GM18511 (cell line): Measurements from ENCODE around the gene PROB1.
"Not testable (repeated sequence)": the region's sequence is repeated elsewhere in the genome, so short reads cannot be mapped to it uniquely, and the experiment has no call there.

Experiments
- ATAC-seq: cut with Tn5 transposase; IDR thresholded peaks from one replicate; pipeline ENCODE4 v1.9.1; 2021; ENCODE audit warnings: mild to moderate bottlenecking, moderate library complexity; ENCODE audit not compliant: unreplicated experiment

Gene PROB1

GRCh38 chr5:139381837-139382761 lies 12.8 kb downstream of the PROB1 start:
- ATAC-seq: no peak

- ATAC-seq: no peak
Measured at GRCh38 chr5:139379626-139380449, 15.1 kb downstream of the PROB1 start.

GRCh38 chr5:139378941-139379361 lies 16.0 kb downstream of the PROB1 start:
- ATAC-seq: no peak

- no peak for ATAC-seq
Measured at GRCh38 chr5:139378101-139378825, 16.6 kb downstream of the PROB1 start.

- ATAC-seq: no peak
Measured at GRCh38 chr5:139377226-139377625, 17.7 kb downstream of the PROB1 start.

- no peak for ATAC-seq
Measured at GRCh38 chr5:139376364-139376763, 18.5 kb downstream of the PROB1 start.

GRCh38 chr5:139374909-139375308 lies 20.0 kb downstream of the PROB1 start:
- ATAC-seq: no peak

- ATAC-seq: no peak
Measured at GRCh38 chr5:139371482-139372435, 23.1 kb downstream of the PROB1 start.

GRCh38 chr5:139369181-139369580 lies 25.7 kb downstream of the PROB1 start:
- no peak for ATAC-seq

- no peak for ATAC-seq
Measured at GRCh38 chr5:139368613-139369012, 26.3 kb downstream of the PROB1 start.

- no peak for ATAC-seq
Measured at GRCh38 chr5:139364466-139364865, 30.4 kb downstream of the PROB1 start.

GRCh38 chr5:139363937-139364336 lies 31.0 kb downstream of the PROB1 start:
- no peak for ATAC-seq

- ATAC-seq: no peak
Measured at GRCh38 chr5:139361835-139362429, 33.0 kb downstream of the PROB1 start.

GRCh38 chr5:139360384-139360783 lies 34.5 kb downstream of the PROB1 start:
- ATAC-seq: no peak

GRCh38 chr5:139358064-139358463 lies 36.8 kb downstream of the PROB1 start:
- ATAC-seq: no peak

GRCh38 chr5:139355900-139356299 lies 39.0 kb downstream of the PROB1 start:
- ATAC-seq: not testable (repeated sequence)

- ATAC-seq: no peak
Measured at GRCh38 chr5:139354186-139354585, 40.7 kb downstream of the PROB1 start.

- ATAC-seq: not testable (repeated sequence)
Measured at GRCh38 chr5:139347863-139348262, 47.0 kb downstream of the PROB1 start.

GRCh38 chr5:139345442-139345841 lies 49.5 kb downstream of the PROB1 start:
- ATAC-seq: not testable (repeated sequence)

- no peak for ATAC-seq
Measured at GRCh38 chr5:139344177-139344576, 50.7 kb downstream of the PROB1 start.
